IPS DF 6.9 (cell line): ENCODE measurements around the gene KCNAB2.

Experiments used
- DNase-seq: peaks from one replicate; pipeline ENCODE4 v3.0.0-alpha.2; 2013; ENCODE audit warnings: low read depth, low spot score
- H3K27ac ChIP-seq: one replicate; pipeline ENCODE4 v1.5.1; 2013; ENCODE audit warnings: low read length, control low read depth
- H3K27me3 ChIP-seq: 2 replicates; pipeline ENCODE4 v1.6.1; 2013; ENCODE audit warnings: mild to moderate bottlenecking, low read length; ENCODE audit not compliant: control insufficient read depth, insufficient read depth
- H3K36me3 ChIP-seq: 2 replicates; pipeline ENCODE4 v1.6.1; 2013; ENCODE audit warnings: low read length; ENCODE audit not compliant: control insufficient read depth, insufficient read depth
- H3K4me1 ChIP-seq: 2 replicates; pipeline ENCODE4 v1.6.1; 2013; ENCODE audit warnings: low read length; ENCODE audit not compliant: control insufficient read depth, insufficient read depth
- H3K4me3 ChIP-seq: 2 replicates; pipeline ENCODE4 v1.5.1; 2013; ENCODE audit warnings: mild to moderate bottlenecking, low read length
- H3K9me3 ChIP-seq: 2 replicates; pipeline ENCODE4 v1.6.1; 2013; ENCODE audit warnings: low read length, inconsistent platforms; ENCODE audit not compliant: control insufficient read depth, insufficient read depth
- WGBS: extraction: QIAGEN DNeasy Blood & Tissue Kit; methylation state at CpG from one replicate; pipeline ENCODE4 v1.1.7; 2013; ENCODE audit warnings: mixed read lengths, missing lambda C conversion rate; ENCODE audit not compliant: insufficient read length, insufficient coverage; 5-methylcytosine and 5-hydroxymethylcytosine counted together

KCNAB2 gene

DNA sequence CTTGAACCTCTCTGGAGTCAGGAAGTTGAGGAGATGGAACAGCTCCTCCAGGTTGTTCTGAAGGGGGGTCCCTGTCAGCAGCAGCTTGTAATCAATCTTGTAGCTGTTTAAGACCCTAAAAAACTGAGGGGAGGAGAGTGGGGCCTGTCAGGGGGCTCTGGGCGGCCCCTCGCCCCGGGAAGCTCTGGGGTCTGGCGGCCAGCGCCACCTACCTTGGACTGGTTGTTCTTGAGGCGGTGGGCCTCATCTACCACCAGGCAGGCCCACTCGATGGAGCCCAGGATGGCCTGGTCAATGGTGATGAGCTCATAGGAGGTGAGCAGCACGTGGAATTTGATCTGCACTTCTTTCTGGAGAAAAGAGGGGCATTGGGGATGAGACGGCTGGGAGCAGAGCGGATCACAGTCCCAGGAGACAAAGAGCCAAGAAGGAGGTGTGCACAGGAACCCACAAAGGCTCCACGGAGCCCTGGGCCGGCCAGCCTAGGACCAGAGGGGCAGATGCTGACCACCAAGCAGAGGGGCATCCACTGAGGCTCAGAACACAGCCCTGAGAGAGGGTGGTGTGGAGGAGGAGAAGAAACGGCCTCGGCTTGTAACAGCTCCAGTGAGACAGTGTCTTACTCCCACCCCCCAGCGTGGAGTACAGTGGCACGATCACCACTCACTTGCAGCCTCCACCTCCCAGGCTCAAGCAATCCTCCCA lies 91.0 kb downstream of the KCNAB2 start:
- H3K27me3 ChIP-seq, result no peaks in the 10 kb centered on the region
- no peak overlapping the region for H3K27ac ChIP-seq
- H3K4me1 ChIP-seq, result no peaks in the 10 kb centered on the region
- H3K9me3 ChIP-seq, result no peaks in the 10 kb centered on the region
- no peak for DNase-seq
- no peaks in the 10 kb centered on the region for H3K36me3 ChIP-seq
- WGBS, result no CpG with 5 or more reads among the region's 16 CpGs
- no peak overlapping the region for H3K4me3 ChIP-seq

DNA sequence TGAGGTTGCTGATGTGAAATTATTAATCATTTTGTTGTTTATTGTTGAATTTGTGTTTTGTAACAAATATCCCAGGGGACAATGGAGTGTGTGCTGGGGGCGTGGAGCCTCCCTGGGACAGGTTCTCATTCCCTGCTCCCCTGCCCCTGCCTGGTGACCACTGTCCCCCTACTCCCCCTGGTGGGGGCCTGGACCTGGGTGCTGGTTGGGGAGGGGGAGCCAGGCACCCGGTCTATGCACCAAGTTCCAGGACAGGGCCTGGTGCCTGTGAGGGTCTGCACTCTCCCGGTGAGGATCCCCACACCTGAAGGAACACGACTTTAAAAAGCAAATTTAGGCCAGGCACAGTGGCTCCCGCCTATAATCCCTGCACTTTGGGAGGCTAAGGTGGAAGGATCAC lies 92.1 kb downstream of the KCNAB2 start:
- Histone ChIP-seq H3K9me3 (no peaks in the 10 kb centered on the region), H3K27ac (no peak overlapping the region), H3K4me1 (no peaks in the 10 kb centered on the region), H3K4me3 (no peak overlapping the region), H3K27me3 (no peaks in the 10 kb centered on the region), H3K36me3 (no peaks in the 10 kb centered on the region)
- no peak for DNase-seq
- no CpG with 5 or more reads among the region's 5 CpGs for WGBS

DNA sequence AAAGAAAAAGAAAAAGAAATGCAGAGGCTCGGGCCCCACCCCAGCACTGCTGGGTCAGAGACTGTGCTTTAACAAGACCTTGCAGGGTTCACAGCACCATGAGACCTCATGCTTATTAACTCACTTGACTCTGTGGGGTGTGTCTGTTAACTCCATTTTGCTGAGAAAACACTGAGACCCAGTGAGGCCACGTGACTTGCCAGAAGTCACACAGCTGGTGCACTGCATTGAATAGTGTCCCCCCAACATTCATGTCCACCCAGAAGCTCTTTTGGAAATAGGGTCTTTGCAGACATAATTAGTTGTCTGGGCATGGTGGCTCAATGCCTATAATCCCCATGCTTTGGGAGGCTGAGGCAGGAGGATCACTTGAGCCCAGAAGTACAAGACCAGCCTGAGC lies 94.7 kb downstream of the KCNAB2 start:
- H3K9me3 ChIP-seq, result no peaks in the 10 kb centered on the region
- no peak for DNase-seq
- WGBS, result no CpG with 5 or more reads among the region's 2 CpGs
- H3K4me3 ChIP-seq, result no peak overlapping the region
- no peaks in the 10 kb centered on the region for H3K36me3 ChIP-seq
- no peaks in the 10 kb centered on the region for H3K27me3 ChIP-seq
- H3K4me1 ChIP-seq, result no peaks in the 10 kb centered on the region
- no peak overlapping the region for H3K27ac ChIP-seq

DNA sequence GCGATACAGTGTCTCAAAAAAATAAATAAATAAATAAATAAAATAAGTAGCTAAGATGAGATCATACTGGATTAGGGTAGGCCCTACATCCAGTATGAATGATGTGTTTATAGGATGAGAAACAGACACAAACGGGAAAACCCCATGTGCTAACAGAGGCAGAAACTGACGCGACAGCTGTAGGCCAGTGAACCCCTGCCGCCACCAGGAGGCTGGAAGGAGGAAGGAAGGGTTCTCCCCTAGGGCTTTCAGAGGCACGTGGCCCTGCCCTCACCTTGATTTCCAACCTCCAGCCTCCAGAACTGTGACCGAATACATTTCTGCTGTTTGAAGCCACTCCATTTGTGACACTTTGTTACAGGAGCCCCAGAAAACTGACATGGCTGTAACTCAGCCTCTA lies 95.9 kb downstream of the KCNAB2 start:
- H3K4me3 ChIP-seq, result no peak overlapping the region
- H3K27ac ChIP-seq, result no peak overlapping the region
- H3K27me3 ChIP-seq, result no peaks in the 10 kb centered on the region
- WGBS, result no CpG with 5 or more reads among the region's 7 CpGs
- no peak for DNase-seq
- no peaks in the 10 kb centered on the region for H3K36me3 ChIP-seq
- no peaks in the 10 kb centered on the region for H3K4me1 ChIP-seq
- no peaks in the 10 kb centered on the region for H3K9me3 ChIP-seq

DNA sequence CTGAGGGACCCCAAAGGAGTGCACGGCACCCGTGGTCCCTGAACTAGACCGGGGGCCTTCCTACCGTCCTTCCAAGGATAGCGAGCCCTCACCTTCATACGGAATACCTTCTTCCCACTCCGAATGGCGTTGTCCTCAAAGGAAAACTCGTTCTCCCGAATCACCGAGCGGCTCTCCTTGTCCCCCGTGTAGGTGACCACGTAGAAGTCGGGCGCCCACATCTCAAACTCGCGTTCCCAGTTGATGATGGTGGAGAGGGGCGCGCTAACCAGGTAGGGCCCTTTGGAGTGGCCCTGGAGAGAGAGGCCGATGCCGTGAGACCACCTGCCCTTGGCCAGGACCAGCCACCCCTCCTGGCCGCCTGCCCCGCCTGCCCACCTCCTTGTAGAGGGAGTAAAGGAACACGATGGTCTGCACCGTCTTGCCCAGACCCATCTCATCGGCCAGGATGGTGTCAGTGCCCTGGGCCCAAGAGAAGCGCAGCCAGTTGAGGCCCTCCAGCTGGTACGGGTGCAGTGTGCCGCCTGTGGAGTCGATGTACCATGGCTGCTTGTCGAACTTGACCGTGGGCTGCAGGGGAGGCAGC lies 96.4 kb downstream of the KCNAB2 start:
- WGBS, result no CpG with 5 or more reads among the region's 33 CpGs
- Histone ChIP-seq H3K27ac (no peak overlapping the region), H3K4me1 (no peaks in the 10 kb centered on the region), H3K36me3 (no peaks in the 10 kb centered on the region), H3K4me3 (no peak overlapping the region), H3K9me3 (no peaks in the 10 kb centered on the region), H3K27me3 (no peaks in the 10 kb centered on the region)
- DNase-seq, result no peak

DNA sequence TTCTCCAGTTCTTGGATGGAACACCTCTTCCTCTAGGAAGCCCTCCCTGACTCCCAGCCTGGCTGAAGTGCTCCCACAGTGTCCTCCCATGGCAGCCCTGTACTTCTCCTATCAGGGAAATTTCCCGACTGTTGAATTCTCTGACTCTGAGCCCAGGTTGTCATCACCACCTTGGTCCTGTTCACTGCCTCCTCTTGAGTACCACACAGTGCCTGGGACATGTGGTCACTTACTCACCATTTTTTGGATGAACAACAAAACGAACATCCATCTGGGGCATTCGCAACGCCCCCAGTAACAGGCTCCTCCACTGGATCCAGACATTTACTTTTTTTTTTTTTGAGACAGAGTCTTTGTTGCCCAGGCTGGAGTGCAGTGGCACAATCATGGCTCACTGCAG lies 97.0 kb downstream of the KCNAB2 start:
- Histone ChIP-seq H3K27me3 (no peaks in the 10 kb centered on the region), H3K9me3 (no peaks in the 10 kb centered on the region), H3K4me1 (no peaks in the 10 kb centered on the region), H3K4me3 (no peak overlapping the region), H3K27ac (no peak overlapping the region), H3K36me3 (no peaks in the 10 kb centered on the region)
- no CpG with 5 or more reads among the region's 4 CpGs for WGBS
- no peak for DNase-seq

DNA sequence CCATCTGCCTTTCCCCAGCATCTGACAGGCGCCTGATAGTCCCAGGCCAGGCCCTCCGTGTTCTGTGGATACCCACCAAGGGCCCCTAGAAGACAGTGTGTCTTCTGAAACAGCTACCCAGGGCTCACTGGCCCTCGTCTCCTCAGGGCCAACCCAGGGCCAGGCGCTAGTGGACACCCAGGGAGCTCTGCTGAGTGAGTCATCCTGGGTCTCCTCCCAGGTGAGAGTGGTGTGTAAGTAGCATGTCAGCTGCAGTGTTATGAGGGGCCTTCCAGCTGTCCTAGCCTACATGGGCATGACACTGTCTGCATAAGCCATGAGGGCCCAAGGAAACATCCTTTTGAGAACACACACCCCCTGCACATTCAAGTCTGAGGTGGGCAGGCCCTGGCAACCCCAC lies 97.7 kb downstream of the KCNAB2 start:
- no peaks in the 10 kb centered on the region for H3K36me3 ChIP-seq
- H3K4me1 ChIP-seq, result peaks cover under 1% of the 10 kb centered on the region; the same call in 1 of the 2 replicates
- no peak for DNase-seq
- no peak overlapping the region for H3K27ac ChIP-seq
- no CpG with 5 or more reads among the region's 4 CpGs for WGBS
- H3K9me3 ChIP-seq, result no peaks in the 10 kb centered on the region
- H3K4me3 ChIP-seq, result no peak overlapping the region
- H3K27me3 ChIP-seq, result peaks cover 2% of the 10 kb centered on the region; the same call in 1 of the 2 replicates

DNA sequence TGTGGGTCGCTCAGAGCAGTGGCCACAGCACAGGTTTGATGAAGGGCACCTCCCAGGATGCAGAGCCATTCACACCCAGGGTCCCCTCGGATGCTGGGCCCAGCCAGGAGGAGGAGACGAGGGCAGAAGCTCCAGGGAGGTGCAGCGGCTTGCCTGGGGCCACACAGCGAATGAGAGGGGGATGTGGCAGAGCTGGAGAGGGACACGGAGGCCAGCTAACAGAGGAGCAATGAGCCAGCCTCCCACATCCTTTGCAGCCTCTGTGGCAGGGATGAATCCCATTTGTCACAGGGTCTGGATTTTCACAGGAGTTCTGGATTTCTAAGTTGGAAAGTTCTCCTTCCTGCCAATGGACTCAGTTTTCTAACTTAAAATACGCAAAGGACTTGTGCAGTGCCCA lies 98.5 kb downstream of the KCNAB2 start:
- no CpG with 5 or more reads among the region's 7 CpGs for WGBS
- H3K27me3 ChIP-seq, result peaks cover 3% of the 10 kb centered on the region; the same call in 1 of the 2 replicates
- no peaks in the 10 kb centered on the region for H3K9me3 ChIP-seq
- H3K4me1 ChIP-seq, result peaks cover 1% of the 10 kb centered on the region; the same call in 1 of the 2 replicates
- no peak for DNase-seq
- H3K27ac ChIP-seq, result no peak overlapping the region
- no peaks in the 10 kb centered on the region for H3K36me3 ChIP-seq
- no peak overlapping the region for H3K4me3 ChIP-seq

DNA sequence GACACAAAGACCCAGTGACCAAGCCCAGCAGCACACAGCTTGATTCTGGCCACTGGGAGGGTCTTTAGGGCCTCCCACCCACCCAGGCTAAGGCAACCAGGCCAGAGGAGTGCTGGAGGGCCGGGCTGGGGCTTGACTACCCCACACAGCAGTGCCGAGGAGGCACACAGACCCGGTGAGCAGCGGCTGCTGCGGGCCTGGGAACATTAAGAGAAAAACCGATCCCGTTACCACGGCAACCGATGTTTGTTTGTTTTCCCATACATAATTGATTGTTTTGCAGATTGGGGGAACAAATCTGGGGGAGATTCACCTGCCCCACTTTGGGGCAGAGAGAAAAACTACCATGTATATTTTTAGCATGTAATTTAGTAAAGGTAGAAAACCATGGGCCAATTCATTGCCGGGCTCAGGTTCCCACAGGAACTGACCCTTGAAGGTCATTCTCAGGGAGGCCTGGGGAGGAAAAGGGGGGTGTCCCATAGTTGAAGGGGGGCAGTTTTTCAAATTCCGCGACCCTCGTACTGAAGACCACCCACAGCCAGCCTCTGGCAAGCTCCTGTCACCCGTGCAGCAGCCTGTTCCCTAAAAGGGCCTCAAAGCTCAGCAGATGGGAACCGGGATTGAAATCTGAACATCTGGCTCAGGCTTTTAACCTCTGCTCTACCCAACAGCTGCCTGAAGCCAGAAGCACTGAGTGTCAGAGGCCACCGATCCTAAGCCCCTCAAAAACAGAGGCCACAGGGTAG lies 99.1 kb downstream of the KCNAB2 start:
- H3K9me3 ChIP-seq, result no peaks in the 10 kb centered on the region
- H3K27ac ChIP-seq, result no peak overlapping the region
- H3K4me3 ChIP-seq, result no peak overlapping the region
- peaks cover 3% of the 10 kb centered on the region; the same call in 1 of the 2 replicates for H3K27me3 ChIP-seq
- WGBS, result no CpG with 5 or more reads among the region's 16 CpGs
- peaks cover 1% of the 10 kb centered on the region; the same call in 1 of the 2 replicates for H3K4me1 ChIP-seq
- H3K36me3 ChIP-seq, result no peaks in the 10 kb centered on the region
- DNase-seq, result no peak

DNA sequence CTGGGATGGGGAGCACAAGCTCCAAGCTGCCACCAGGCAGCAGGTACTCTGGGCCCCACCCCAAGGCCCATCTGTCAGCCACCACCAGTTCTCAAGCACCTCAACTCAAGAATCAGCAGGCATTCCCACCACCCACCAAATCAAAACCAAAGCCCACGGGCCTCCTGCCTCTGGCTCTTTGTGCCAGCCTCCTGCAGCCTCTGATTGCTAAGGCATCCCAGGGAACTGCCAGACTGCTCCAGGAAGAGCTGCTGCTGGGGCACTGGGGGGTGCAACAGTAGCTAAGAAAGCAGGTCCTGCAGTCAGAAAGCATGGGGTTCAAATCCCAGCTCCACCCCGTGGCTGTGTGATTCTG lies 99.7 kb downstream of the KCNAB2 start:
- Histone ChIP-seq H3K9me3 (no peaks in the 10 kb centered on the region), H3K36me3 (no peaks in the 10 kb centered on the region), H3K4me1 (peaks cover 1% of the 10 kb centered on the region; the same call in 1 of the 2 replicates), H3K27me3 (peaks cover 3% of the 10 kb centered on the region; the same call in 1 of the 2 replicates), H3K27ac (no peak overlapping the region), H3K4me3 (no peak overlapping the region)
- no peak for DNase-seq
- WGBS, result no CpG with 5 or more reads among the region's 2 CpGs
